GM13977 (cell line): ENCODE measurements around the gene MAP3K14.

Experiments
- DNase-seq: peaks from one replicate; pipeline ENCODE4 v3.0.0; 2012; ENCODE audit warnings: low spot score
- CTCF ChIP-seq: IDR thresholded peaks from 2 replicates; pipeline ENCODE4 v1.5.1; 2012; ENCODE audit warnings: mild to moderate bottlenecking, control low read depth; ENCODE audit not compliant: insufficient read depth; ENCODE audit errors: extremely low read depth, missing control alignments
- in situ Hi-C: fragments of 300-500 bp; cut with MboI; formaldehyde crosslinking; loops from one replicate; pipeline ENCODE4 v1.12.0; 2022; ENCODE audit warnings: low sequenced_read_pairs, low pct_unique_long_range_greater_than_20kb, mixed read lengths, inconsistent platforms; ENCODE audit not compliant: unreplicated experiment

The MAP3K14 gene

DNA sequence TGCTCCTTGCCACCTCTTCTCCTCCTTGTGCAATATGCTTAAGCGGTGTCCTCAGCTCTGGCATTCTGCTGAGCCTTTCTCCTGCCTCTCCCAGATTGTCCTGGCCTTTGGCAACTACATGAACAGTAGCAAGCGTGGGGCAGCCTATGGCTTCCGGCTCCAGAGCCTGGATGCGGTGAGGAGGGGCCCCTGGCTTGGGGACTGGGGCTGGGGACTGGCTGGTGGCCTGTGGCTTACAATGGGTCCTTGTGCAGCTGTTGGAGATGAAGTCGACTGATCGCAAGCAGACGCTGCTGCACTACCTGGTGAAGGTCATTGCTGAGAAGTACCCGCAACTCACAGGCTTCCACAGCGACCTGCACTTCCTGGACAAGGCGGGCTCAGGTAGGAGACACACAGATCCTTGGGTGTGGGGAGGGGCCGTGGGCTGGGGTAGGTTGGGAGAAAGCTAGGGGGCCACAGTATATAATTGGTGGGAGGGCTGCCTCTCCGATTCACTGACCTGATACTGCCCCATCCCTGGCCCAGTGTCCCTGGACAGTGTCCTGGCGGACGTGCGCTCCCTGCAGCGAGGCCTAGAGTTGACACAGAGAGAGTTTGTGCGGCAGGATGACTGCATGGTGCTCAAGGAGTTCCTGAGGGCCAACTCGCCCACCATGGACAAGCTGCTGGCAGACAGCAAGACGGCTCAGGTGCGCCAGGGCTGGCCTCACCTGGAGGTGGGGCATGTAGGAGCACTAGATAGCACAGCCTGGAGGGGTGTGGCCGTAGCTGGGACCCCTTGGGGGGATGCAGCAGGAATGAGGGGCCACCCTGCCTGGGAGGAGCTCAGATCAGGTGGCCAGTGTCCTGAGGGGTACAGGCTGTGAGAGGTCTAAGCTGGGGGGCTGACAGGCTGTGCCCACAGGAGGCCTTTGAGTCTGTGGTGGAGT is 71.8 kb downstream of the MAP3K14 start:
- TF ChIP-seq CTCF = no peak
- DNase-seq = no peak
- in situ Hi-C loops = no loop called here

DNA sequence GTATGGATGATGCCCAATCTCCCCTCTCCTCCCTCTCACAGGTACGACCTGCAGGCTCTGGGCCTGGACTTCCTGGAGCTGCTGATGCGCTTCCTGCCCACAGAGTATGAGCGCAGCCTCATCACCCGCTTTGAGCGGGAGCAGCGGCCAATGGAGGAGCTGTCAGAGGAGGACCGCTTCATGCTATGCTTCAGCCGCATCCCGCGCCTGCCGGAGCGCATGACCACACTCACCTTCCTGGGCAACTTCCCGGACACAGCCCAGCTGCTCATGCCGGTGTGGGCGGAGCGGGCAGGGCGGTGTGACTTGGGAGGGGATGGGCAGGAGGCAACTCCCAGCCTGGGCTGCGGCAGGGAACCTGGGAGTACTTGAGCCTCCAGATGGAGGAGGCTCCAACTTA is 73.1 kb downstream of the MAP3K14 start:
- TF ChIP-seq CTCF = no peak
- DNase-seq = no peak
- in situ Hi-C loops = no loop called here

DNA sequence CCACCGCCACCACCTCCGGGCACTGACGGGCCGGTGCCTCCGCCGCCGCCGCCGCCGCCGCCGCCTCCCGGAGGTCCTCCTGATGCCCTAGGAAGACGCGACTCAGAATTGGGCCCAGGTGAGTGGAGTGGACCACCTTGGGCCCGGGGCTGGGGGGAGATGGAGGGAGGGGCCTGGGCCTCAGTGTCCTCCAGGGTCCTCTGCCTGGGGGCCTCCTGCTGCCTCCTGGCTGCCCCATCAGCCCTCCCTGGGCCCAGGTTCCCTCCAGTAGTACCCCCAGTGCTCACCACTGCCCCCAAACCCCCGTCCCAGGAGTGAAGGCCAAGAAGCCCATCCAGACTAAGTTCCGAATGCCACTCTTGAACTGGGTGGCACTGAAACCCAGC is 74.8 kb downstream of the MAP3K14 start:
- DNase-seq = no peak
- TF ChIP-seq CTCF = no peak
- in situ Hi-C loops = no loop called here

- no peak for TF ChIP-seq CTCF
- DNase-seq = no peak
- in situ Hi-C loops = no loop called here
These were observed 75.3 kb downstream of the MAP3K14 start for GRCh38 chr17:45241328-45242028.

GRCh38 chr17:45240905-45241327 is 75.9 kb downstream of the MAP3K14 start:
- TF ChIP-seq CTCF = no peak
- in situ Hi-C loops = no loop called here
- DNase-seq = no peak

DNA sequence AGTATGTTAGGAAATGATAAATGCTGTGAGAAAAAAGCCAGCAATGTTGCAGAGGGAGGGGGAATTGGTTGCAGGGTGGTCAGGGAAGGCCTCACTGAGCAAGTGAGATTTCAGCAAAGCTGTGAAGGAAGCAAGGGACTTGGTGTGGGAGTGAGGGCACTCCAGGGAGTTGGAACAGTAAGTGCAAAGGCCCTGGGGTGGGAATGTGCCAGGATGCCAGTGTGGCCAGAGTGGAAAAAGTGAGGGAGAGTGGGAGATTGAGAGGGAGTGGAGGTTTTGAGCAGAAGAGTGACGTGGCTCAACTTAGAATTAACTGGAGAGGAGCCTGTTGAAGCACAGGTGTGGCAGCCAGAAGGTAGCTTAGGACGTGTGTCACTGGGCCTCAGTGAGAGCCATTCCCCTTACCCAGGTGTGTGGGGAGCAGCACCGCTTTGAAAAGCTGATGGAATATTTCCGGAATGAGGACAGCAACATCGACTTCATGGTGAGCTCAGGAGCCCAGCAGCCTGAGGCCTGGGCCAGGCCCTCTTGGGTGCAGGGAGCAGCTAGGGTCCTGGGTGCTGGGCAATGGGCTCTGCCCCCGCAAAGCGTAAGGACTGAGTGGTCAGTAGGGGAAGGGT is 78.6 kb downstream of the MAP3K14 start:
- no peak for TF ChIP-seq CTCF
- in situ Hi-C loops = no loop called here
- no peak for DNase-seq
